Endometrial microvascular endothelial cells (primary cell): ENCODE measurements around the gene SLC26A9. TPM values are rescaled to one million over a fixed set of nuclear protein-coding genes. Genes with fewer than 3 reads are reported as not detected.
"Not testable (repeated sequence)": the region's sequence is repeated elsewhere in the genome, so short reads cannot be mapped to it uniquely, and the experiment has no call there.

Experiments used
- in situ Hi-C: cut with HindIII; loops from 2 replicates; pipeline ENCODE4 v1.10.0; 2017; ENCODE audit warnings: low sequenced_read_pairs, low pct_unique_long_range_greater_than_20kb; ENCODE audit errors: inconsistent ontology term
- total RNA-seq: library from RNA; depleted of rRNA; stranded (reverse); fragments of >200 nt; gene quantifications from one replicate; pipeline ENCODE4 v1.2.3, GENCODE V29; 2015; ENCODE audit errors: inconsistent ontology term

The SLC26A9 gene
- total RNA-seq, 1 donor from 2014 or later, result 0.56 TPM

- in situ Hi-C loops, result no loop called here
These were observed 25.6 kb downstream of the SLC26A9 start for GRCh38 chr1:205917466-205918238.

- in situ Hi-C loops, result no loop called here
These were observed 26.7 kb downstream of the SLC26A9 start for GRCh38 chr1:205916541-205916940.

- in situ Hi-C loops, result no loop called here
These were observed 27.8 kb downstream of the SLC26A9 start for GRCh38 chr1:205915354-205915990.

- in situ Hi-C loops, result loop anchor here (5.0 kb wide), 1 partner anchor 63 kb away; no protein-coding TSS in a partner anchor
These were observed 28.5 kb downstream of the SLC26A9 start for GRCh38 chr1:205914730-205915129.

- in situ Hi-C loops, result loop anchor here (5.0 kb wide), 1 partner anchor 63 kb away; no protein-coding TSS in a partner anchor
These were observed 29.1 kb downstream of the SLC26A9 start for GRCh38 chr1:205914155-205914507.

- in situ Hi-C loops, result loop anchor here (5.0 kb wide), 1 partner anchor 64 kb away; no protein-coding TSS in a partner anchor
These were observed 29.7 kb downstream of the SLC26A9 start for GRCh38 chr1:205913451-205914154.

GRCh38 chr1:205907794-205908193 lies 35.5 kb downstream of the SLC26A9 start:
- in situ Hi-C loops, result no loop called here

GRCh38 chr1:205905095-205905494 lies 38.2 kb downstream of the SLC26A9 start:
- in situ Hi-C loops, result not testable (repeated sequence)

GRCh38 chr1:205896351-205896750 lies 46.9 kb downstream of the SLC26A9 start:
- in situ Hi-C loops, result no loop called here

- in situ Hi-C loops, result not testable (repeated sequence)
These were observed 49.1 kb downstream of the SLC26A9 start for GRCh38 chr1:205894119-205894518.

- in situ Hi-C loops, result not testable (repeated sequence)
These were observed 51.1 kb downstream of the SLC26A9 start for GRCh38 chr1:205892175-205892574.

GRCh38 chr1:205891481-205891880 lies 51.8 kb downstream of the SLC26A9 start:
- in situ Hi-C loops, result not testable (repeated sequence)

- in situ Hi-C loops, result not testable (repeated sequence)
These were observed 52.6 kb downstream of the SLC26A9 start for GRCh38 chr1:205890631-205891030.

- in situ Hi-C loops, result not testable (repeated sequence)
These were observed 53.5 kb downstream of the SLC26A9 start for GRCh38 chr1:205889706-205890105.

- in situ Hi-C loops, result not testable (repeated sequence)
These were observed 54.2 kb downstream of the SLC26A9 start for GRCh38 chr1:205889006-205889405.

- in situ Hi-C loops, result no loop called here
These were observed 59.5 kb downstream of the SLC26A9 start for GRCh38 chr1:205883792-205884191.

GRCh38 chr1:205880923-205881322 lies 62.3 kb downstream of the SLC26A9 start:
- in situ Hi-C loops, result no loop called here

GRCh38 chr1:205879974-205880373 lies 63.3 kb downstream of the SLC26A9 start:
- in situ Hi-C loops, result no loop called here

- in situ Hi-C loops, result no loop called here
These were observed 65.2 kb downstream of the SLC26A9 start for GRCh38 chr1:205878026-205878425.

GRCh38 chr1:205873148-205873547 lies 70.1 kb downstream of the SLC26A9 start:
- in situ Hi-C loops, result not testable (repeated sequence)
